Measurements from ENCODE around the gene ADORA1. TPM values are rescaled to one million over a fixed set of nuclear protein-coding genes. Genes with fewer than 3 reads are reported as not detected.

The ADORA1 gene
- total and polyA plus RNA-seq, 8 donors: 1.6 to 18.7 (median 9.3) TPM

- no peaks in the 10 kb centered on the region for H3K27me3 ChIP-seq
- ATAC-seq: no peak
- H3K36me3 ChIP-seq: peaks cover 0 to 24% of the 10 kb centered on the region in 2 donors
- H3K27ac ChIP-seq: no peak overlapping the region
- intact Hi-C loops (cut with DNase I): no loop called here
- H3K4me1 ChIP-seq: peaks cover 5 to 27% of the 10 kb centered on the region in 2 donors
- H3K9me3 ChIP-seq: no peaks in the 10 kb centered on the region
- no peak for DNase-seq
- H3K4me3 ChIP-seq: no peak overlapping the region
- TF ChIP-seq CTCF (IDR thresholded peaks at IDR 0.05): no peak
Measured at GRCh38 chr1:203180611-203181330, 53.2 kb downstream of the ADORA1 start.

- ATAC-seq (peak; percentile 5), DNase-seq (no peak)
- Histone ChIP-seq H3K4me1 (peaks cover 7 to 26% of the 10 kb centered on the region in 2 donors), H3K4me3 (no peak overlapping the region), H3K9me3 (no peaks in the 10 kb centered on the region), H3K27me3 (no peaks in the 10 kb centered on the region), H3K36me3 (peaks cover 0 to 24% of the 10 kb centered on the region in 2 donors), H3K27ac (no peak overlapping the region)
- TF ChIP-seq CTCF (IDR thresholded peaks at IDR 0.05): no peak
- intact Hi-C loops (cut with DNase I): no loop called here
Measured at GRCh38 chr1:203181586-203182386, 54.3 kb downstream of the ADORA1 start.

GRCh38 chr1:203182387-203182953 is 54.9 kb downstream of the ADORA1 start:
- no peak for DNase-seq
- no peaks in the 10 kb centered on the region for H3K9me3 ChIP-seq
- peaks cover 0 to 24% of the 10 kb centered on the region in 2 donors for H3K36me3 ChIP-seq
- H3K27me3 ChIP-seq: no peaks in the 10 kb centered on the region
- intact Hi-C loops (cut with DNase I): no loop called here
- no peak overlapping the region for H3K4me3 ChIP-seq
- no peak for ATAC-seq
- H3K27ac ChIP-seq: no peak overlapping the region
- no peak for TF ChIP-seq CTCF (IDR thresholded peaks at IDR 0.05)
- H3K4me1 ChIP-seq: peaks cover 12 to 27% of the 10 kb centered on the region in 2 donors

- H3K4me3 ChIP-seq: no peak overlapping the region
- no peak for TF ChIP-seq CTCF (IDR thresholded peaks at IDR 0.05)
- H3K4me1 ChIP-seq: peaks cover 12 to 28% of the 10 kb centered on the region in 2 donors
- ATAC-seq: no peak
- H3K9me3 ChIP-seq: no peaks in the 10 kb centered on the region
- no peaks in the 10 kb centered on the region for H3K27me3 ChIP-seq
- H3K36me3 ChIP-seq: peaks cover 0 to 24% of the 10 kb centered on the region in 2 donors
- H3K27ac ChIP-seq: no peak overlapping the region
- DNase-seq: no peak
- intact Hi-C loops (cut with DNase I): no loop called here
Measured at GRCh38 chr1:203183828-203184227, 56.3 kb downstream of the ADORA1 start.

- Histone ChIP-seq H3K4me3 (no peak overlapping the region), H3K4me1 (peaks cover 12 to 28% of the 10 kb centered on the region in 2 donors), H3K36me3 (peaks cover 0 to 18% of the 10 kb centered on the region in 2 donors), H3K27ac (no peak overlapping the region), H3K9me3 (no peaks in the 10 kb centered on the region), H3K27me3 (no peaks in the 10 kb centered on the region)
- no peak for DNase-seq
- no peak for TF ChIP-seq CTCF (IDR thresholded peaks at IDR 0.05)
- ATAC-seq: no peak
- intact Hi-C loops (cut with DNase I): no loop called here
Measured at GRCh38 chr1:203184467-203184866, 56.9 kb downstream of the ADORA1 start.

Measured in left lung (tissue), 10 donors.